H1 (cell line): ENCODE data around the gene RAB36. TPM values are rescaled to one million over a fixed set of nuclear protein-coding genes. Genes with fewer than 3 reads are reported as not detected.
A peak's percentile ranks its signal among the peaks of the same experiment; 100 is the strongest.

Experiments used
- CTCF ChIA-PET: fragments of 300-600 bp; sonication (Branson Sonifier 250); formaldehyde crosslinking; loops from one replicate; lab custom pipeline; 2021; ENCODE audit not compliant: partially characterized antibody; lab: Charles Lee
- POLR2A ChIA-PET: fragments of 300-600 bp; sonication (Branson Sonifier 250); formaldehyde crosslinking; loops from one replicate; lab custom pipeline; 2021; ENCODE audit warnings: inconsistent platforms; ENCODE audit not compliant: partially characterized antibody; lab: Charles Lee
- DNase-seq, 2 experiments: peaks; one replicate each; pipeline versions ENCODE4 v3.0.0 to v3.0.0-alpha.2; 2010 to 2022; ENCODE audit warnings: low spot score in 2 of 2, low read depth in 1 of 2, mixed read lengths in 1 of 2
- FAIRE-seq: peaks from 2 replicates; lab custom pipeline; 2011; peaks lifted over from hg19 to GRCh38; lab: Jason Lieb, UNC
- H2AFZ ChIP-seq: 2 replicates; pipeline ENCODE4 v1.8.1; 2012; ENCODE audit warnings: low read length, inconsistent platforms
- H2AK5ac ChIP-seq: 2 replicates; pipeline ENCODE4 v1.6.1; 2013; ENCODE audit warnings: low read depth, low read length
- H2BK120ac ChIP-seq: replicated peaks from 2 replicates; pipeline ENCODE3; 2013; ENCODE audit warnings: low read depth, low read length, inconsistent platforms
- H2BK12ac ChIP-seq: 2 replicates; pipeline ENCODE4 v1.6.1; 2013; ENCODE audit warnings: low read depth, low read length
- H2BK15ac ChIP-seq: 2 replicates; pipeline ENCODE4 v1.6.1; 2013; ENCODE audit warnings: low read length
- H2BK20ac ChIP-seq: 2 replicates; pipeline ENCODE4 v1.6.1; 2013; ENCODE audit warnings: low read length
- H2BK5ac ChIP-seq: 2 replicates; pipeline ENCODE4 v1.6.1; 2013; ENCODE audit warnings: low read depth, low read length
- H3K14ac ChIP-seq: 2 replicates; pipeline ENCODE4 v1.6.1; 2013; ENCODE audit warnings: inconsistent platforms; ENCODE audit not compliant: insufficient read length
- H3K18ac ChIP-seq: 2 replicates; pipeline ENCODE4 v1.6.1; 2013; ENCODE audit warnings: low read length; ENCODE audit errors: extremely low read depth
- H3K23ac ChIP-seq: 2 replicates; pipeline ENCODE4 v1.6.1; 2013; ENCODE audit warnings: inconsistent platforms; ENCODE audit not compliant: insufficient read length
- H3K23me2 ChIP-seq: 2 replicates; pipeline ENCODE4 v1.6.1; 2013; ENCODE audit warnings: low read depth, low read length
- H3K27ac ChIP-seq: 2 replicates; pipeline ENCODE4 v1.6.1; 2011; ENCODE audit warnings: low read depth, low read length, inconsistent platforms
- H3K27me3 ChIP-seq, 4 experiments: replicated peaks in 1 of 4; 1 replicate in 1 of 4; 2 replicates in 3 of 4; pipeline versions ENCODE4 v1.6.1 to v1.8.1; 2011 to 2013; ENCODE audit warnings: low read length in 3 of 4, mild to moderate bottlenecking in 3 of 4, inconsistent platforms in 2 of 4, mixed read lengths in 2 of 4, moderate library complexity in 1 of 4; ENCODE audit not compliant: control insufficient read depth in 3 of 4, insufficient read depth in 3 of 4; ENCODE audit errors: extremely low read depth in 1 of 4
- H3K36me3 ChIP-seq, 4 experiments: 2 replicates each; pipeline versions ENCODE4 v1.6.1 to v1.8.1; 2011 to 2013; ENCODE audit warnings: mild to moderate bottlenecking in 4 of 4, low read length in 3 of 4, moderate library complexity in 2 of 4, control low read depth in 1 of 4, inconsistent platforms in 1 of 4; ENCODE audit not compliant: insufficient read depth in 4 of 4, control insufficient read depth in 2 of 4
- H3K4ac ChIP-seq: replicated peaks from 2 replicates; pipeline ENCODE3; 2013; ENCODE audit warnings: low read length, low read depth, mixed read lengths, inconsistent platforms; ENCODE audit not compliant: insufficient read length
- H3K4me1 ChIP-seq, 4 experiments: replicated peaks in 1 of 4; 1 replicate in 1 of 4; 2 replicates in 3 of 4; pipeline versions ENCODE4 v1.6.1 to v1.8.1; 2011 to 2013; ENCODE audit warnings: low read length in 3 of 4, inconsistent platforms in 2 of 4, mixed read lengths in 1 of 4; ENCODE audit not compliant: insufficient read depth in 4 of 4, control insufficient read depth in 3 of 4
- H3K4me2 ChIP-seq, 2 experiments: 2 replicates each; pipeline versions ENCODE4 v1.6.1 to v1.8.1; 2011 to 2013; ENCODE audit warnings: low read depth in 2 of 2, low read length in 2 of 2, control low read depth in 1 of 2, inconsistent platforms in 1 of 2, mild to moderate bottlenecking in 1 of 2; ENCODE audit not compliant: insufficient read depth in 1 of 2
- H3K4me3 ChIP-seq, 4 experiments: fragments of 200-600, 300-600 bp in 1 of 4; sonication (generic), shearing (Covaris generic), sonication (Bioruptor Twin) in 1 of 4; 2 replicates each; pipeline versions ENCODE4 v1.5.1 to v1.8.1; 2011 to 2016; ENCODE audit warnings: low read length in 4 of 4, low read depth in 3 of 4, control low read depth in 2 of 4, inconsistent platforms in 2 of 4, mild to moderate bottlenecking in 2 of 4, mixed read lengths in 1 of 4, moderate library complexity in 1 of 4; ENCODE audit not compliant: insufficient read depth in 2 of 4; ENCODE audit errors: extremely low read depth in 1 of 4
- H3K56ac ChIP-seq: replicated peaks from 2 replicates; pipeline ENCODE3; 2013; ENCODE audit warnings: low read depth, mild to moderate bottlenecking, mixed read lengths, low read length, inconsistent platforms; ENCODE audit not compliant: insufficient read length
- H3K79me1 ChIP-seq: 2 replicates; pipeline ENCODE4 v1.6.1; 2013; ENCODE audit warnings: low read depth, low read length, control low read depth
- H3K79me2 ChIP-seq, 2 experiments: 2 replicates each; pipeline versions ENCODE4 v1.6.1 to v1.8.1; 2012 to 2013; ENCODE audit warnings: low read length in 2 of 2, mild to moderate bottlenecking in 2 of 2, inconsistent platforms in 1 of 2; ENCODE audit not compliant: insufficient read depth in 2 of 2, control insufficient read depth in 1 of 2
- H3K9ac ChIP-seq, 4 experiments: replicated peaks in 1 of 4; 1 replicate in 1 of 4; 2 replicates in 3 of 4; pipeline versions ENCODE4 v1.6.1 to v1.8.1; 2011 to 2013; ENCODE audit warnings: low read depth in 3 of 4, low read length in 3 of 4, control low read depth in 2 of 4, mild to moderate bottlenecking in 2 of 4, moderate library complexity in 2 of 4, inconsistent platforms in 1 of 4; ENCODE audit errors: extremely low read depth in 1 of 4
- H3K9me3 ChIP-seq, 2 experiments: 2 replicates each; pipeline versions ENCODE4 v1.6.1 to v1.8.1; 2012 to 2013; ENCODE audit warnings: mild to moderate bottlenecking in 2 of 2, moderate library complexity in 2 of 2, control low read depth in 1 of 2, inconsistent platforms in 1 of 2, low read depth in 1 of 2, low read length in 1 of 2, mixed read lengths in 1 of 2; ENCODE audit not compliant: insufficient read depth in 2 of 2
- H4K20me1 ChIP-seq, 2 experiments: replicated peaks in 1 of 2; 2 replicates each; pipeline versions ENCODE3 to v1.8.1; 2011 to 2013; ENCODE audit warnings: inconsistent platforms in 2 of 2, low read length in 2 of 2, mild to moderate bottlenecking in 1 of 2; ENCODE audit not compliant: insufficient read depth in 2 of 2, control insufficient read depth in 1 of 2
- H4K5ac ChIP-seq: 2 replicates; pipeline ENCODE4 v1.6.1; 2013; ENCODE audit warnings: low read length, low read depth, mixed read lengths, inconsistent platforms; ENCODE audit not compliant: insufficient read length
- H4K8ac ChIP-seq: 2 replicates; pipeline ENCODE4 v1.8.0; 2013; ENCODE audit warnings: mild to moderate bottlenecking, moderate library complexity, low read length, inconsistent platforms; ENCODE audit not compliant: insufficient read depth; ENCODE audit errors: extremely low read depth
- H4K91ac ChIP-seq: replicated peaks from 2 replicates; pipeline ENCODE3; 2013; ENCODE audit warnings: low read length, mixed read lengths, inconsistent platforms; ENCODE audit not compliant: insufficient read length
- ATF3 ChIP-seq: IDR thresholded peaks from 2 replicates; pipeline ENCODE4 v1.6.1; 2011; ENCODE audit warnings: low read depth, mild to moderate bottlenecking, low read length; ENCODE audit not compliant: insufficient read depth
- BACH1 ChIP-seq: IDR thresholded peaks from 2 replicates; pipeline ENCODE4 v1.6.1; 2012; ENCODE audit warnings: low read length, improper control_type of control experiment
- CBX8 ChIP-seq: fragments of 300-800, 300-1000 bp; sonication (generic); IDR thresholded peaks from 2 replicates; pipeline ENCODE4 v1.7.1; 2016; ENCODE audit warnings: low read depth, low read length, borderline replicate concordance
- KDM1A ChIP-seq: fragments of 200-600, 300-600 bp; sonication (generic); IDR thresholded peaks from 2 replicates; pipeline ENCODE4 v1.7.1; 2016; ENCODE audit warnings: mild to moderate bottlenecking, low read length, borderline replicate concordance
- POLR2AphosphoS5 ChIP-seq: IDR thresholded peaks from 2 replicates; pipeline ENCODE4 v1.6.1; 2011; ENCODE audit warnings: low read depth, low read length
- SIX5 ChIP-seq: IDR thresholded peaks from 2 replicates; pipeline ENCODE4 v1.6.1; 2011; ENCODE audit warnings: mild to moderate bottlenecking, low read depth, low read length
- SP4 ChIP-seq: IDR thresholded peaks from 2 replicates; pipeline ENCODE4 v1.6.1; 2012; ENCODE audit warnings: low read length, inconsistent platforms
- USF2 ChIP-seq: IDR thresholded peaks from 2 replicates; pipeline ENCODE4 v1.6.1; 2011; ENCODE audit warnings: low read length, improper control_type of control experiment
- WGBS, 2 experiments: shearing (Covaris generic) in 1 of 2; methylation state at CpG; one replicate each; pipeline versions ENCODE4 v1.1.6 to v1.1.7; 2013 to 2015; ENCODE audit warnings: low lambda C conversion rate in 2 of 2, mixed read lengths in 2 of 2, inconsistent platforms in 1 of 2, low coverage in 1 of 2, missing lambda C conversion rate in 1 of 2; ENCODE audit not compliant: insufficient replicate concordance in 2 of 2, insufficient coverage in 1 of 2, insufficient read length in 1 of 2; ENCODE audit errors: extremely low coverage in 1 of 2, missing lambda C conversion rate in 1 of 2; 5-methylcytosine and 5-hydroxymethylcytosine counted together
- polyA plus RNA-seq, 7 experiments: library from polyadenylated mRNA; depleted of rRNA in 3 of 7; stranded (reverse) in 5 of 7; unstranded in 2 of 7; fragments of >200 nt in 5 of 7; fragments of 200-250 nt in 2 of 7; gene quantifications; 1 replicate in 5 of 7; 2 replicates in 1 of 7; 4 replicates in 1 of 7; pipeline versions ENCODE4 v1.2.1 to v1.2.3, GENCODE V29; 2011 to 2013; ENCODE audit warnings: missing spikeins in 2 of 7, mixed read lengths in 2 of 7
- total RNA-seq: library from RNA; stranded (reverse); fragmentation: NEBNext Ultra II Directional; extraction: Animal tissue kit (Norgen Biotek cat#: 25700); gene quantifications from 2 replicates; pipeline ENCODE4 v1.2.1, GENCODE V29; 2021

Gene RAB36
- total and polyA plus RNA-seq, 2 of the 8 experiments (the other 6 are each of a cell fraction or from before 2014, with no cell fraction given): 1.0 to 1.5 TPM

GRCh38 chr22:23184100-23184763 is 39.0 kb downstream of the RAB36 start:
- Histone ChIP-seq H3K4me2 (peak overlapping the region; percentile 85 to 95), H4K8ac (no peak overlapping the region), H3K36me3 (no peaks in the 10 kb centered on the region), H3K14ac (no peak overlapping the region), H3K23ac (no peak overlapping the region), H3K56ac (no peak overlapping the region), H3K23me2 (peaks cover 20% of the 10 kb centered on the region), H3K18ac (peak overlapping the region; percentile 48; the same call in 1 of the 2 replicates), H2BK5ac (no peak overlapping the region), H3K27me3 (peaks cover 0 to 6% (median 2%) of the 10 kb centered on the region in 4 experiments; a peak in 1 of 7 replicates), H3K9me3 (no peaks in the 10 kb centered on the region), H3K79me2 (peaks cover 57 to 83% of the 10 kb centered on the region in 2 experiments), H2AFZ (no peak overlapping the region), H3K4me1 (peaks cover 12 to 41% (median 23%) of the 10 kb centered on the region in 4 experiments), H4K91ac (peak overlapping the region; percentile 61), H2BK12ac (no peak overlapping the region), H3K4me3 (peak overlapping the region in 2 of 4 experiments; percentile 10 to 65; a peak in 3 of 8 replicates), H3K27ac (no peak overlapping the region), H4K20me1 (peaks cover 40 to 52% of the 10 kb centered on the region in 2 experiments), H3K9ac (no peak overlapping the region), H2AK5ac (peak overlapping the region; percentile 42; the same call in 1 of the 2 replicates), H2BK20ac (no peak overlapping the region), H3K4ac (no peak overlapping the region), H4K5ac (no peak overlapping the region), H3K79me1 (peaks cover 23% of the 10 kb centered on the region), H2BK120ac (no peak overlapping the region), H2BK15ac (no peak overlapping the region)
- CTCF ChIA-PET: interaction anchor here (0.6 to 24.3 kb wide), 10 partner anchors 8 to 104 kb away, joined by 3 to 358 read pairs (median 4); no protein-coding TSS in a partner anchor
- DNase-seq (no peak), FAIRE-seq (no peak)
- POLR2A ChIA-PET: interaction anchor here (0.7 to 6.0 kb wide), 5 partner anchors 13 to 98 kb away, joined by 3 to 34 read pairs (median 4); no protein-coding TSS in a partner anchor
- no peak for TF ChIP-seq POLR2AphosphoS5
- no peak for TF ChIP-seq USF2
- no peak for TF ChIP-seq BACH1
- no peak for TF ChIP-seq SP4
- no peak for TF ChIP-seq SIX5
- TF ChIP-seq ATF3: no peak
- TF ChIP-seq KDM1A: no peak
- TF ChIP-seq CBX8: no peak
- 73% methylated on average over 3 of the region's 3 CpGs; no CpG with 5 or more reads in 1 of the 2 experiments for WGBS, 2 experiments
